GM18499 (cell line): ENCODE data around the gene NFIX.

ENCODE experiments used
- ATAC-seq: cut with Tn5 transposase; IDR thresholded peaks from one replicate; pipeline ENCODE4 v1.9.1; 2021; ENCODE audit warnings: moderate number of reproducible peaks; ENCODE audit not compliant: insufficient read depth, unreplicated experiment

NFIX gene

DNA sequence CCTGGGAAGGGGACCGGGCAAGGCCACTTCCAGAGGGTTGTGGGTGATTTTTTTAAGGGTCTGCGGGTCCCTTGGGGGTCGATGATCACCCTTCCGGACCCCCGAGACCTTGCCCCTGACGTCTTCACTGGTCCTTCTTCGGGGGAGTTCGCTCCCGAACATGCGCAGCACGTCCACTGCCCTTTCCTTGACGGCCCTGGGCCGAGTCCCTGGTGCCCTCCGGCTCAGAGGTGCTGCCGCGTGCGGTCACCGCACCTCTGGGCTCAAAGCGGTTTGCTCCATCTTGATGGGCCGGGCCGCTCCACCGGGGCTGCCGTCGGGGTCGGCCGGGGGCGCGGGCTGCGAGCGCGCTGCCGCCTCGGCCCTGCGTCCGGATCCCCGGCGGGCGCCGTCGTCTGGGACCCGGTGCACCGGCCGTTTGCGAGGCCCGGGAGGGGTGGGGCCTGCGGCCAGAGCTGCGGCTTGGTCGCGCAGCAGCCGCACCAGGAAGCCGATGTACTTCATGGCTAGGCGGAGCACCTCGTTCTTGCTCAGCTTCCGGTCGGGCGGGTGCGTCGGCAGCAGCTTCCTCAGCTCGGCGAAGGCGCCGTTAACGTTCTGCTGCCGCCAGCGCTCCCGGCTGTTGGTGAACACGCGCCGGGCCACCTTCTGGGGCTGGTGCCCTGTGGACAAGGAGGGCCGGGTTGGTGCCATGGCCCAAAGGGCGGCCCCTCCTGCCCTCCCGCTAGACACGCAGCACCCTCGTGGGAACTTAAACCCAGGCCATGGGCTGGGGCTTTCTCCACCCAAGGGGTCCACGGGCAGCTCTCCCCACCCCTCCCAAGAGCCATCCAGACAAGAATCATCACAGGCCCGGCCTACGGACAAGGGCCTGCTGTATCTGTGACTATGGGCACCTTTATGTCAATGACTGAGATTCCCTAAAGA lies 104.1 kb downstream of the NFIX start:
- no peak for ATAC-seq

DNA sequence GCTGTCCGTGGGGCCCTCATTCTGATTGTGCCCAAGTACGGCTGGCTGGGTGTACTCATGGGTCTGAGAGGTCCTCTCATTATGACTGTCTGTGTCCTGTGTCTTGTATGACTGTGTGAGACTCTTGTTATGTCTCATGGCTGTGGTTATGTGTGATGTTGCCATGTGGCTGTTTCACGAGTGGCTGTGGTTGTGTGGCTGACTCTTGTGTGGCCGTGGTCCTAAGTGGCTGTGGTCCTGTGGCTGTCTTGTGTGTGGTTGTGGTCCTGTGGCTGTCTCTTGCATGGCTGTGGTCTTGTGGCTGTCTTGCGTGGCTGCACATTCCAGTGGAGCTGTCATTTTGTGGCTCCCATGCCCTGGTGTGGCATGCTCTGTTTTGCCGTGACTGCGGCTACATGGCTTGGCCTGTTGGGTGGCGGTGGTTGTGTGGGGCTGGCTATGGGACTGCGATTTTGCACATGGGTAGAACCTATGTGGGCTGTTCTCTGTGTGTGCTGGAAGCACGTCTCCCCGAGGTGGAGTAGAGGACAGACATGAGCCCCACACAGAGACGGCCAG lies 104.8 kb downstream of the NFIX start:
- peak; percentile 33 for ATAC-seq

DNA sequence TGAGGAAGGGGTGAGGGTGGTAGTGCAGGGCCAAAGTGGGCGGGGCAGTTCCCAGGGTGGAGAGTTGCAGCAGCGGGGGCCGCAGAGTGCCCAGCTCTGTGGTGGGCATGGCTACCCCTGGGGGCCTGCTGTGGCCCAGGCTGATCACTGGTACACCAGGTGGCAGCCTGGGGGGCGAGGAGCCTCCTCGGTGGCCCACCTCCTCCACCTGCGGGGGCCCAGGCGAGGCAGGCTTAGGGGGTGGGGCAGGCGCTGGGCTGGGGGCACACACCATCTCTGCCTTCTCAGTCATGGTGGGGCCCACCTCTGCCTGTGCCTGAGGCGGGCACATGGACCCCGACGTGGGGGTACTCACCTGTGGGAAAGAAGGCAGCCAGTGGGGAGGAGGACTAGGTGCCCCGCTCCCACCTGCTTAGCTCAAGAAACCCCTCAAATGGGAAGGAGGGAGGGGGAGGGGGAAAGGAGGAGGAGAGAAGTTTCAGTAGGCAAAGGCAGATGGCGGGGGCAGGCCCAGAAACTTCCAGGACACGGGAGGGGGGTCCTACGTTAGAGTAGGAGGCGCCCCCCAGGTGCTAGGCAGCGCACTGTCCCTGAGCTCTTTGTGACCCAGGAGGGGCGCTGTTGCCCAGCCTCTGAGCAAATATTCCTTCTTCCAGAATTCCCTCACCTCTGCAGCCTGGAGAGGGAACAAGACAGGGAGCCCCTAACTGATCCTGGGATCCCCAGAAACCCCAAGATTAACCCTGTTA lies 105.7 kb downstream of the NFIX start:
- ATAC-seq = no peak

DNA sequence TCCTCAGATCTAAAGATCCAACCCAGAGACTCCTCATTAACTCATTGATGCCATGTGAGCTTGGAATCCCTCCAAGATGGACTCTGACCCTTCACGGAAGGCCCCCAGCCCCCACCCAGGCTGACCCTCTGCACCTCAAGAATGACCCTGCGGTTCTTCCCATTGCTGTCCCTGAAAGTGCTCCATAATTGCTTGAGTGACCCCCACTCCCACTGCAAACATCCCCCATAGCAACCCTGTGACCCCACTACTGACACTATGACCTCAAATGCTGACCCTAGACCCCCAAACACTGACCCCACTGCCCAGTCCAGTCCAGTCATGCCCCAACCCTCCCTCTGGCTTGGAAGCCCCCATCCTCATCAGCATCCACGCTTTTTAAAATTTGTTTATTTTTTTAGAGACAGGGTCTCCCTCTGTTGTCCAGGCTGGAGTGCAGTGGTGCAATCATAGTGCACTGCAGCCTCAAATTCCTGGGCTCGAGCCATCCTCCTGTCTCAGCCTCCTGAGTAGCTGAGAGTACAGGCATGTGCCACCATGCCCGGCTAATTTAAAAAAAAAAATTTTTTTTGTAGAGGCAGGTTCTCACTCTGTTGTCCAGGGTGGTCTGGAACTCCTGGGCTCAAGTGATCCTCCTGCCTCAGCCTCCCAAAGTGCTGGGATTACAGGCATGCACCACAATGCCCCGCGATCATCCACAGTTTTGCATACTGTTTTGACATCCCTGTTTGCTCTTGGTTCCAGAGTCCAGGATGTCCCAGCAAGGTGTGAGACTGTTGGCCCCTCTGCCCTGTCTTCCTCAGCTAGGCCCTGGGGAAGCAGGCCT lies 106.5 kb downstream of the NFIX start:
- no peak for ATAC-seq

DNA sequence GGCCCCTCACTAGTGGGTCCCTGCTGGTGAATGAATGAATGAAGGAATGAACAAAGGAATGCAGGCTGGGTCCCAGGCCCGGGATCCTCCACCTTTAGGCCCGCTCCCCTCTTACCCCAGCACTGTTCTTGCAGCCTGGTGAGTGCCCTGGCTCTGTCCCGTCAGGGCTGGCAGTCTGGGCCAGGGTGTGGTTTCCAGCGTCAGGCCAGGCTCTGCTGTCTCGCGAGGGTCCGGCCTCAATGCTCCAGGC lies 107.1 kb downstream of the NFIX start:
- ATAC-seq = no peak

DNA sequence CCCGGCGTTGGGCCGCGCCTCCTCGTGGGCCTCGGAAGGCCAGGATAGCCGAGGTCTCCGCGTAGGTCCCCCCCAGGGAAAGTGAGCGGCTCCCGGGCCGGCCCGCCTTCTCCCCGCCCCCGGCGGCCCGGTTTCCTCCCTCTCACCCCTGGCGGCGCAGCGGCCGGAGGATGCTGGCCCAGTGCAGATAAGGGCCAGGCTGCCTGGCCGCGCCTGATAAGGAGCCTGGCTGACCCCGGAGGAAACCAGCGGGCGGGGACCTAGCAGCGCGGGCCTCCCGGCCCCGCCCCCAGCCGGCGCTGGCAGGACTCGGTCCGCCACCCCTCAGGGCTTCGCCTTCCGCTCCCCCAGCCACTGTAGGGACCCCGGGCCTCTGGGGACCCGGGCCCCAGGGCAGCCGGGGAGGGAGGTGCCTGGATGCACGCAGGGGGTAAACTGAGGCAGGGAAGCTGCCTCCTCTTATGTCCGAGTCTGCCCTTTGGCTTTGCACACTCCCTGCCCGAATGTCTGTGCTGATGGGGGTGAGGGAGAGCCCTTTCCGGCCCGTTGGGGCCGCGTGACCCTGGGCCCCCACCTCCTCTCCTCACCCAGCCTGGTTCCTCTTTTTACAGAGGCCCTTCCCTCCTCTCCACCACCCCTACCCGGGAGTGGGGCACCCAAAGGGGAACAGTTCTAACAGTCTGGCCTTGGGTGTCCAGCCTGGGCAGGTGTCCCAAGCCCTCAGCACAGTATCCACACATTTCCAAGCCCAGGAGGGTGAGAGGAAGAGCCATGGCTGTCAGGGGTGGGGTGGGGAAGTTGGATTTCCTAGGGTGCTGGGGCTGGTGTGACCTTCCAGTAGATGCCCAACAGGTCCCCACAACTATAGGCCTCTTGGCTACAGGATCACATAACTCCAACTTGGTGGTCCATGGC lies 107.6 kb downstream of the NFIX start, which contains the start of gene LYL1:
Gene LYL1, minus strand, starts transcription at position 193 of the 915 bp plus-strand sequence. CDS start 1,687 bp downstream, outside the sequence.
- ATAC-seq = no peak

DNA sequence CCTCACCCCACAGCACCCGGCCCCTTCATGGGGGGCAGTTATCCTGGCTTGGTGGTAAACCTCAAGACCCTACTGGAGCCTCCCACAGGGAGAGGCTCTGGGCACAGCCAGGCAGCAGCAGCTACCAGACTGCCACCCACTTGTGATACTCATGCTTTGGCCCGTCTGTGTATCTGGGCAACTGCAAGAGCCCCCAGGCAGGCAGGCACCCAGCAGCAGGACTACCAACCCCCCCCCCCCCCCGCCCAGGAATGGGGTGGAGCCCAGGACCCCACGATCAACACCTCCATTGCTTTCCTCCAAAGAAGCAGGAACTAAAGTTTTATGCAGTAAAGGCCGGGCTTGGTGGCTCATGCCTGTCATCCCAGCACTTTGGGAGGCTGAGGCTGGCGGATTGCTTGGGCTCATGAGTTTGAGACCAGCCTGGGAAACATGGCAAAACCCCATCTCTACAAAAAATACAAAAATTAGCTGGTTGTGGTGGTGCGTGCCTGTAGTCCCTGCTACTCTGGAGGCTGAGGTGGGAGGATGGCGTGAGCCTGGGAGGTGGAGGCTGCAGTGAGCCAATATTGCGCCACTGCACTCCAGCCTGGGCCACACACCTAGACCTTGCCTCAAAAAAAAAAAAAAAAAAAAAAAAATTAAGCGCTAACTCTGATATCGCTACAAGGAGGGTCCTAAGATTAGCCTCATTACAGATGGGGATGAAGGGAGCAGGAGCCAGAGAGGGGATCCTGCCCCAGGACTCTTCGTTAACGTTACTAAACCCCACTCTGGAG lies 108.5 kb downstream of the NFIX start:
- no peak for ATAC-seq

DNA sequence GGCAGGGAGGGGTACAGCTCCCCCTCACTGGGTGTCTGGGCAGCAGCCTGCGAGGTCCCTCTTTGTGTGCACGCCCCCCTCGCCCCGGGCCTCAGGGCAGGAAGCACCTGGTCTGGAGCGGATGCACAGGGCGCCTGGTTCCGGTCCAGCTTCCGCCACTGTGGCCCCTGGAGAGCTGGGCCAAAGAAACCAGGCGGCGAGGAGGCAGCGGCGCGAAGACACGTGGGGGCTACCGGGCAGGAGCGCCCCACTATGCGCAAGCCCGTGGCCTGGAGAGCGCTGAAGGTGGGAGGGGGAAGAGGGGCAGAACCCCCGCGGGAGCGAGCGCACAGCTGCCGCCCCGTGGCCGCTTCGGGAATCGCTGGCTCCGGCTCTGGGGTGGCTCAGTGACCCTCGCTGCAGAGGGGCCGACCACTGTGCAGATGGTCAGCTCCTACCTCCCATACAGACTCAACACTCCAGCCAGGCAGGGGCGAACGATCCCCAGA lies 109.1 kb downstream of the NFIX start:
- ATAC-seq = no peak

DNA sequence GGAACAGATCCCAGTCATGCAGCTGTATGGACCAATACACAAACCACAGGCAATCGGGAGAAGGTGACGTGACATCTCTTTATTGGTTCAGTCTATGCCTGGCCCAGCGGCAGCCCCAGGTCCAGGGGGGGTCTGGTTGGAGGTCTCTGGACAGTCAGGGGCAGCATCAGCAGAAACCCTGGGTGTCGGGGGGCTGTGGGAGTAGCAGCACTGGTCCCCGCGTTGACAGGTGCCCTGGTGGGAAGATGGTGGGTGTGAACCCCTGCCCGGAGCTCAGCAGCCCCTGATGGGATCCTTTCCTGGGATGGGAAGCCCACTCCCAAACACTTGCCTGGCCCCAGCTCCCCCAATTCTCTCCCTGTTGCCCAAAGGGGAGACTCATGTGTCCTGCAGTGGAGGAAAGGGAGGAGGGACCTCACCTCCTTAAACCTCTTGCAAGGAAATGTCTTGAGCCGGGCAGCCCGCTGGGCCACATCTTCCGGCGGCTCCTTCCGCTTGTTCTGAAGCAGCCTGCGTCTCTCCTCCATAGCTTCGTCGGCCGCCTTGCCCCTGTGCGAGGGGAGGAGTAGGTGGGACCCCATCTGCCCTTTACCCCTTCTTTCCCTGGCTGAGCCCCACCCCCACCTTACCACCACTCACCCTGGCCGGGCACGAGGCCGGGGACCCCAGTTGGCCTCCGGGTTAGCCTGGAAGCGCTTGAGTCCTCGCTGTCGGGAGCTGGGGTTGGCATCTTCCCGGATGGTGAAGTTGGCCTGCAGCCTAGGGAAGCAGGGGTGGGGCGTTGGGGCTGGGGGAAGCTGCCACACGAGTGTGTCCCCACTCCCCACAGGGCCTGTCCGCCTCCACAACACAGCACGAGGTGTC lies 109.8 kb downstream of the NFIX start:
- no peak for ATAC-seq

DNA sequence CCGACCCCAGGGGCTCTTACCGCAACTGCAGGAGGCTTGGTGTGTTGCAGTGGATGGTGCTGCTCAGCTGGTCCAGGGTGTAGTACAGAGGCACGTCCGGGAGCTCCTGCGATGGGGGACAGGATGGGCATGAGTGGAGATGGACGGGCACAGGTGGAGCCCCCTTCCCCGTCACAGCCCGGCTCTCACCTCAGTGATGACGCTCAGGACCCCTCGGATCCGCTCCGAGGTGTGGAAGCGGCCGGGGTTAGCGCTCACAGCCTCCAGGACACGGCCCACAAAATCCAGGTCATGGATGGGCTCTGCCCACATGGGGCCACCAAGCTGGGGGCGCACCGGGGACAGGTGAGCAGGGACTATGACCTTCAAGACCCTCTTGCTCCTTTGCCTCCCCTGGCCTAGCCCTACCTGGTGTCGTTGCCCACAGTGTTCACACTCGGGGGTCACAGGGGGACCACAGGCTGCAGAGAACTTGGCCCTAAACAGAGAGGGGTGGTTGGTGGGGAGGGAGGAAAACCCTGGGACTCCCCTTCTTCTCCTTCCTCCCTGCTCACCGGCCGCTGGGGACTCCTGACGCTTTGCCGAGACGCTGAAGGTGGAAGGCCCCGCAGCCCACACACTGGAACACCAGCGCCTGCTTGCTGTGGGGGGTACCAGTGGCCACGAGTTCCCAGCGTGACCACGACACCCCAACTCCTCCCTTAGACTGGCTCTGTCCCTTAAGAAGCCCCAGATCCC lies 114.3 kb downstream of the NFIX start:
- no peak for ATAC-seq

DNA sequence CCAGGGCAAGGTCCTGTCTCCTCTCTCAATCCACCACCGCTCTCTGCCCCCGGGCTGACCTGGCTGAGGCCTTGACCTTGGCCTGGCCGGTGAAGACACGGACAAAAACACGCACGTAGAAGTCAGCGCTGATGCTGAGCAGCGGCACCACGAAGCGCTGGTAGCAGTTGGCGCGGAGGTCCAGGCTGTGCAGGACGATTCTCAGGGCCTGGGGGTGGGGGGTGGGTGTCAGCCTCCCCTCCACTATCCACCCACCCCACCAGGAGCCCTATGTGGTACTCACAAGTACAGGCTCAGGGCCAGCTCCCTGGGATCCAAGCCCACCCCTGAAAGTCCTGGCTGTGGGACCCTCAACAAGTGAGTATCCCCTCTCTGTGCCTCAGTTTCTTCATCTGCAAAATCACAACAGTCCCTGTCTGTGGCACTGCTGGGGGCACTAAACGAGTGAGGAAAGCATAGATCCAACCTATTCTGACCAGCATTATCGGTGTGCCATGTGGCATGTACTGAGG lies 114.9 kb downstream of the NFIX start:
- ATAC-seq = no peak

DNA sequence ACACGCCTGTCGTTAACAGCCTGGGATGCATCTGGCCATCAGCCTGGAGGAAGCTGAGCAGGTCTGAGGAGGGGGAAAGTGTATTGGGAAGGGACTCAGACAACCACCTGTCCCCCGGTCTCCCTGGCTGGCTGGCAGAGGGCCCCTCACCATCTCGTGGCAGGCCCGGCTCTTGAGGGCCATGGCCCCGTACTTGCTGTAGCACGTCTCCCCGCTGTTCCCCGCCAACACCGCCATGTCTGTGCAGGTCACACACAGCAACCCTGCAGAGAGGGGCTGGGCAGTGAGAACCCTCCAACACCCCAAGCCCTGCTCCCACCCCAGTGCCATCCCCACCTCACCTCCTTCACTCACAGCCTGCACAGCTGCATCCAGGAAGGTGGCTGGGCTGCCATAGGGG lies 117.3 kb downstream of the NFIX start:
- no peak for ATAC-seq

DNA sequence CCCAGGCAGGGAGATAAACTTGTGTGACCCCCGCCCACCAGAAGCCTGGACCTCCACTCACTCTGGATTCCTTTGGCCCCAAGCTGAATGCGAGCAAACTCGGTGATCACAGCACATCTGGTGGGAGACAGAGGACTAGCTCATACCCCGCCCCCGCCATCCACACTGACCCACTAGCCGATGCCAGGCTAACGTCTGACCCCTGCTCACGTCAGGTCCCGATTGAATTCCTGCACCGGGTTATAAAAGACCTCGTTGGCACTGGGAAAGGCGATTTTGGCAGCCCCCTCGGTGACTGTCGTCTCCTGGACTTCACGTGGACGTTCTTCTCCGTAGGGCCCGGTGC lies 120.6 kb downstream of the NFIX start:
- ATAC-seq = no peak

DNA sequence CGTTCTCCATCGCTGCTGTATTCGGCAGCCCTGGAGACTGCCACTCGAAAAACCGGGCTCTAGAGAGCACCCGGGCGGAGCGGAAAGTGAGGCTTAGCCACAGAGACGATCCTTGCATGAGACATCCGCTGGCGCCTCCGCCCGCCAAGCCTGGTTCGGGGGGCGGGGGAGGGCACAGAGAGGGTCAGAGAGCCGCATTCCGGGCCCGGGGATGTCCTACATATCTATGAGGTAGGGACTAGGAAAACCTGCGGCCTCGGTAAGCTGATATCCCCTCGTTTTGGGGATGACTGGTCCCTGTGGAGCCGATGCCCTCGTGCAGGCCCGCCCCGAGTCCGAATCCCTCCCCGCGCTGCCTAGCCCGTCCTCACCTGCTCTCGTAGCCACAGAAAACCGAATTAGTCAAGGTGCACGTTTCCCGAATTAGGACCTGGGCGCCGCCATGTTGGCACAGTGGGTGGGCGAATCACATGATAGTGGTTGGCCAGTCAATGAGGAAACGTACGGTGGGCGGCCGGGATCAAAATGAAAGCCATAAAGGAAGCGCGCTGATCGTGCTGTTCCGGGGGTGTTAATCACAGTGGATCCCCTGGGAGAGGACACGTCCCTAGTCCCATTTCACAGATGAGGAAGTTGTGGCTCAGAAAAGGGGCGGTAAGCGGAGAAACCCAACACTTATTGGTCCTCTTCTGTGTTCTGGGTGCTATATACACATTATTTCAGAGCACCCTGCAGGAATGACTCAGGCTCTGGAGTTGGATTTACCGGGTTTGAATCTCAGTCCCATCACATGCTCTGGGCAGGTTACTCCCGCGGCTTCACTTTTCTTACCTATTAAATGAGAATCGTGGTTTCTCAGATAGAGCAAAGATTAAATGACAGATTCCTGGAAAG lies 121.3 kb downstream of the NFIX start, which contains the start of gene TRMT1:
Gene TRMT1, minus strand, starts transcription at position 459 of the 894 bp plus-strand sequence. Its CDS starts 341 bp downstream, at position 118.
- ATAC-seq = no peak

DNA sequence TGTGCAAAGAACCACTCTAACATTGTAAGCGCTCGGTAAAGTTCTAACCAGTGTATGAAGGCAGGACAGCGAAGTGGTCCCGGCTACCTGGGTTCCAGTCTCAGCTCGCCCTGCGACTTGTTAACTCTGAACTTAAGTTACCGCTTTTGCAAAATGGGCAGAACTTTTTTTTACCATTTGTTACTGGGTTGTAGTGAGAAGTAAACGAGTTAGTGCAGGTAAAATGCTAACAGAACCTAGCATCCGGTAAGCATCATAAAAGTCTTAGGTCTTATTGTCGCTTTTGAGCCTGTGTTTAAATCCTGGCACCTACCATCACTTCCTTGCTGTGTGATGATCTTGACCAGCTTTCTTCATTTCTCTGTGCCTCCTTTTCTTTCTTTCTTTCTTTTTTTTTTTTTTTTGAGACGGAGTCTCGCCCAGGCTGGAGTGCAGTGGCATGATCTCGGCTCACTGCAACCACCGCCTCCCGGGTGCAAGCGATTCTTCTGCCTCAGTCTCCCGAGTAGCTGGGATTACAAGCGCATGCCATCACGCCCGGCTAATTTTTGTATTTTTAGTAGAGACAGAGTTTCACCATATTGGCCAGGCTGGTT lies 122.0 kb downstream of the NFIX start:
- ATAC-seq = no peak
